GM19328 (cell line): ENCODE measurements around the gene DND1.
"Not testable (repeated sequence)": the region's sequence is repeated elsewhere in the genome, so short reads cannot be mapped to it uniquely, and the experiment has no call there.

Experiments
- ATAC-seq: cut with Tn5 transposase; IDR thresholded peaks from one replicate; pipeline ENCODE4 v1.9.1; 2021; ENCODE audit warnings: mild to moderate bottlenecking, moderate library complexity; ENCODE audit not compliant: unreplicated experiment

Gene DND1

DNA sequence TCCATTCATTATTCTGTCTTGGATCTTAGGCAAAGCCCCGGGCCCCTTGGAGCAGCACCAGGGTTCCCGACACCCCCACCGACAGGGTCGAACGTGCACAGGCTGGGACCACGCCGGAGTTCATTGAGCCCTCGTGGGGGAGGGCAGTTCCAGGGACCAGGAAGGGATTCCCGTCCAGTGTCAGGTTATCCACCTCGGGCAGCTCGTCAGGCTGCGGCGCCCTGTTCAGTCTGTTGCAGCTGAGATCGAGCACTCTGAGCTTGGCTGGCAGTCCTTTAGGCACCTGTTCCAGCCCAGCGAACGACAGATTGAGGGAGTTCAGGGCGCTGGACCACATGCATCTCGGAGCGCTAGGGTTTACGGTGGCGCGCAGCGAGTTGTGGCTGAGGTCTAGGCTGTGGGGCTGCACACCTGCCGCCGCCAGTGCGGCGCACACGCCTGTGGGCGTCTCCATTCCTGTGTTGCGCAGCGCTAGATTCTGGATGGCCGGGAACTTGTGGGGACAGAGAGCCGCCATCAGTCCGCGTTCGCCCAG, 41.5 kb downstream of the DND1 start:
- no peak for ATAC-seq

DNA sequence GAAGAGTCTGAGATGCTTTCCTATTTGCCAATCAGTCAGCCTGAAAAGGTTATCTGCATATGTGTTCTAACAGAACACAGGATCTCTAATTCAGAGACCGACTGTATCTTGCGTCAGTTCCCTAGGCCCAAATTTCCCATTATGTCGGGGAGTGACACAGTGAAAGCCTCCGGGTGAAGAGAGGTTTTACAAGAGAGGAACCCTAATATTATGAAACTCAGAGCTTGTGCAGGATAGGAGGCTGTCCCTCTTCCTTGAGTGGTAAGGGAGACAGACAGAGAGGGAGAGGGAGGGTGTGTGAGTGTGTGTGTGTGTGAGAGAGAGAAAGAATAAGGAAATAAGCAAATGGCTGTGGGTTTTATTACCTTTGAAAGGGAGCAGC, 42.3 kb downstream of the DND1 start:
- no peak for ATAC-seq

- ATAC-seq = no peak
Observed at GRCh38 chr5:140630292-140631035, 42.9 kb downstream of the DND1 start.

GRCh38 chr5:140628711-140629110, 44.7 kb downstream of the DND1 start:
- no peak for ATAC-seq

GRCh38 chr5:140627972-140628371, 45.4 kb downstream of the DND1 start:
- ATAC-seq = no peak

DNA sequence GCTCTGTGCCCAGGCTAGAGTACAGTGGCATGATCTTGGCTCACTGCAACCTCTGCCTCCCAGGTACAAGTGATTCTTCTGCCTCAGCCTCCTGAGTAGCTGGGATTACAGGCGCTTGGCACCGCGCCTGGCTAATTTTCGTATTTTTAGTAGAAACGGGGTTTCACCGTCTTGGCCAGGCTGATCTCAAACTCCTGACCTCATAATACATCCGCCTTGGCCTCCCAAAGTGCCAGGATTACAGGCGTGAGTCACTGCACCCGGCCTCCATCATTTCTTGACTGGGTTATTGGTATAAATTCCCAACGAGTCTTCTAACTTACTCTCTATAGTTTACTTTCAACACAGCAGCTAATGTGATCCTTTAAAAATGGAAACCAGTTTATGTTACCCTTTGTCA, 48.5 kb downstream of the DND1 start:
- ATAC-seq = not testable (repeated sequence)

DNA sequence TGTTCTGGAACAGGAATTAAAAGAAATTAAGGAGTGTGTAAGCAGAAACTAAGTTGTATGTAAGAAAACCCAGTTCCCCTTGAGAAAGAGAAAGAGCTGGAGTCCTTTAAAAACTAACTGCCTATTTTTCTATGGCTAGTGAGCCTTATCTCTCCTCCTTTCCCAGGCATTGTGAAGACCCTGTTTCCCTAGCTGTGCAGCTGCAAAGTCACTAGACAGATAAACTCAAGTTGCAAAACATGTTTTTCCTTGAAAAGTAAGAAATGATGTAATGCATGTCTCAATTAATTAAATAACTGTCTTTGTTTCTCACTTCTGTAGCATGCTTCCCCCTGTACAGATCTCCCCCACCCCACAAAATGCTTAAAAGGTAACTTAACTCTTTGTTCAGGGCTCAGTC, 50.3 kb downstream of the DND1 start:
- ATAC-seq = not testable (repeated sequence)

DNA sequence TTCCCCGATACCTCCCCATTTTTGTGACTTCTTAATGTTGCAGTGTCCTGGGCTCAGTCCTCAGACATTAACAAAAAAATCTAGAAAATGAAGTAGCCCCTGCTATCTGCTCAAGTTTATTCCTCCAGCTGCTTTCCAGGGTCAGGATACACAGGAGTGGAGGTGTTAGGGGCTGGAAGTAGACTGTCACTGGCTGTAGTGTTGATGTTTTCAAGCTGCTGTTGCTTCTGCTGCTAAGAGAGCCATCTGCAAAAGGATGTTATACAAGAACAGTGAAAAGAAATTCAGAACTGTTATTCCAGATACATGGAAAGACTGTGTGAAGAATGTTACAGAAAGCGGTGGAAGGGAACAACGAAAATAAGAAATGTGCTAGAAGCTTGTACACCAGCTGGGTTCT, 51.1 kb downstream of the DND1 start:
- no peak for ATAC-seq
